ENCODE results near the gene CAPN10. TPM values are rescaled to one million over a fixed set of nuclear protein-coding genes. Genes with fewer than 3 reads are reported as not detected.

CAPN10 gene
- total RNA-seq, 1 donor from 2014 or later = 32.1 TPM

- no peak for DNase-seq (ENCODE audit: extremely low read depth, low read depth, low spot score)
Observed at GRCh38 chr2:240635121-240635997, 48.8 kb downstream of the CAPN10 start.

- DNase-seq (ENCODE audit: extremely low read depth, low read depth, low spot score) = no peak
Observed at GRCh38 chr2:240635998-240636547, 49.5 kb downstream of the CAPN10 start.

GRCh38 chr2:240636563-240637115, 50.1 kb downstream of the CAPN10 start:
- DNase-seq (ENCODE audit: extremely low read depth, low read depth, low spot score) = no peak

- no peak for DNase-seq (ENCODE audit: extremely low read depth, low read depth, low spot score)
Observed at GRCh38 chr2:240637116-240637900, 50.8 kb downstream of the CAPN10 start.

GRCh38 chr2:240637901-240638345, 51.4 kb downstream of the CAPN10 start:
- no peak for DNase-seq (ENCODE audit: extremely low read depth, low read depth, low spot score)

GRCh38 chr2:240638512-240639160, 52.1 kb downstream of the CAPN10 start:
- DNase-seq (ENCODE audit: extremely low read depth, low read depth, low spot score) = no peak

GRCh38 chr2:240639566-240639965, 53.0 kb downstream of the CAPN10 start:
- DNase-seq (ENCODE audit: extremely low read depth, low read depth, low spot score) = no peak

- no peak for DNase-seq (ENCODE audit: extremely low read depth, low read depth, low spot score)
Observed at GRCh38 chr2:240640939-240641338, 54.4 kb downstream of the CAPN10 start.

GRCh38 chr2:240642061-240642805, 55.7 kb downstream of the CAPN10 start:
- DNase-seq (ENCODE audit: extremely low read depth, low read depth, low spot score) = no peak

- no peak for DNase-seq (ENCODE audit: extremely low read depth, low read depth, low spot score)
Observed at GRCh38 chr2:240642806-240643092, 56.2 kb downstream of the CAPN10 start.

GRCh38 chr2:240643093-240643810, 56.7 kb downstream of the CAPN10 start:
- no peak for DNase-seq (ENCODE audit: extremely low read depth, low read depth, low spot score)

- DNase-seq (ENCODE audit: extremely low read depth, low read depth, low spot score) = no peak
Observed at GRCh38 chr2:240643811-240644150, 57.2 kb downstream of the CAPN10 start.

GRCh38 chr2:240644171-240644651, 57.7 kb downstream of the CAPN10 start:
- DNase-seq (ENCODE audit: extremely low read depth, low read depth, low spot score) = no peak

GRCh38 chr2:240644859-240645301, 58.3 kb downstream of the CAPN10 start:
- no peak for DNase-seq (ENCODE audit: extremely low read depth, low read depth, low spot score)

- DNase-seq (ENCODE audit: extremely low read depth, low read depth, low spot score) = no peak
Observed at GRCh38 chr2:240645346-240645745, 58.8 kb downstream of the CAPN10 start.

- DNase-seq (ENCODE audit: extremely low read depth, low read depth, low spot score) = no peak
Observed at GRCh38 chr2:240645801-240646175, 59.3 kb downstream of the CAPN10 start.

GRCh38 chr2:240646176-240646899, 59.8 kb downstream of the CAPN10 start:
- DNase-seq (ENCODE audit: extremely low read depth, low read depth, low spot score) = no peak

- no peak for DNase-seq (ENCODE audit: extremely low read depth, low read depth, low spot score)
Observed at GRCh38 chr2:240646900-240647502, 60.5 kb downstream of the CAPN10 start.
